ENCODE results near the gene XIRP1. TPM values are rescaled to one million over a fixed set of nuclear protein-coding genes. Genes with fewer than 3 reads are reported as not detected.

The XIRP1 gene
- total RNA-seq, 1 donor from 2014 or later, result not detected

- Mint-ChIP-seq H3K27ac (ENCODE audit: unreplicated experiment) (peak overlapping the region; percentile 96), H3K27me3 (ENCODE audit: low read depth) (peaks cover 10% of the 10 kb centered on the region), H3K9me3 (no peaks in the 10 kb centered on the region), H3K4me3 (peak overlapping the region; percentile 78), H3K4me1 (peaks cover 62% of the 10 kb centered on the region), H3K36me3 (ENCODE audit: low read depth) (no peaks in the 10 kb centered on the region)
- TF ChIP-seq CTCF (conservative IDR thresholded peaks at IDR 0.05), result no peak
- DNase-seq (ENCODE audit: low read depth, low spot score), result no peak
These were observed 45.5 kb downstream of the XIRP1 start for GRCh38 chr3:39146611-39147591.

GRCh38 chr3:39146083-39146501 is 46.3 kb downstream of the XIRP1 start:
- Mint-ChIP-seq H3K4me3 (no peak overlapping the region), H3K4me1 (peaks cover 58% of the 10 kb centered on the region), H3K9me3 (no peaks in the 10 kb centered on the region), H3K27me3 (ENCODE audit: low read depth) (peaks cover 7% of the 10 kb centered on the region), H3K27ac (ENCODE audit: unreplicated experiment) (no peak overlapping the region), H3K36me3 (ENCODE audit: low read depth) (no peaks in the 10 kb centered on the region)
- peak; percentile 23 for TF ChIP-seq CTCF (conservative IDR thresholded peaks at IDR 0.05)
- DNase-seq (ENCODE audit: low read depth, low spot score), result no peak

GRCh38 chr3:39144748-39145380 is 47.5 kb downstream of the XIRP1 start:
- H3K27ac Mint-ChIP-seq (ENCODE audit: unreplicated experiment), result peak overlapping the region; percentile 92
- no peaks in the 10 kb centered on the region for H3K36me3 Mint-ChIP-seq (ENCODE audit: low read depth)
- peaks cover 46% of the 10 kb centered on the region for H3K4me1 Mint-ChIP-seq

GRCh38 chr3:39144095-39144747 is 48.2 kb downstream of the XIRP1 start:
- Mint-ChIP-seq H3K4me1 (peaks cover 39% of the 10 kb centered on the region), H3K9me3 (no peaks in the 10 kb centered on the region), H3K27ac (ENCODE audit: unreplicated experiment) (peak overlapping the region; percentile 92), H3K27me3 (ENCODE audit: low read depth) (no peaks in the 10 kb centered on the region), H3K36me3 (ENCODE audit: low read depth) (no peaks in the 10 kb centered on the region), H3K4me3 (no peak overlapping the region)
- DNase-seq (ENCODE audit: low read depth, low spot score), result no peak
- no peak for TF ChIP-seq CTCF (conservative IDR thresholded peaks at IDR 0.05)

More at GRCh38 chr3:39144748-39145380, 47.5 kb downstream of the XIRP1 start:
- DNase-seq (ENCODE audit: low read depth, low spot score), result no peak
- Mint-ChIP-seq H3K27me3 (ENCODE audit: low read depth) (no peaks in the 10 kb centered on the region), H3K9me3 (no peaks in the 10 kb centered on the region), H3K4me3 (no peak overlapping the region)
- TF ChIP-seq CTCF (conservative IDR thresholded peaks at IDR 0.05), result no peak

- no peak for TF ChIP-seq CTCF (conservative IDR thresholded peaks at IDR 0.05)
- no peak for DNase-seq (ENCODE audit: low read depth, low spot score)
- H3K4me3 Mint-ChIP-seq, result no peak overlapping the region
- H3K4me1 Mint-ChIP-seq, result peaks cover 30% of the 10 kb centered on the region
- no peaks in the 10 kb centered on the region for H3K9me3 Mint-ChIP-seq
- H3K36me3 Mint-ChIP-seq (ENCODE audit: low read depth), result no peaks in the 10 kb centered on the region
- H3K27ac Mint-ChIP-seq (ENCODE audit: unreplicated experiment), result peak overlapping the region; percentile 6
- no peaks in the 10 kb centered on the region for H3K27me3 Mint-ChIP-seq (ENCODE audit: low read depth)
These were observed 49.1 kb downstream of the XIRP1 start for GRCh38 chr3:39143051-39143885.
